SH-SY5Y (cell line): ENCODE data around the gene MATCAP1.

Source experiments
- GATA2 ChIP-seq: IDR thresholded peaks from 2 replicates; pipeline ENCODE4 v1.6.1; 2011; ENCODE audit warnings: mild to moderate bottlenecking, low read depth, low read length
- GATA3 ChIP-seq: IDR thresholded peaks from 2 replicates; pipeline ENCODE4 v1.6.1; 2011; ENCODE audit warnings: low read depth, mild to moderate bottlenecking, low read length, moderate library complexity

Gene MATCAP1

GRCh38 chr16:67163999-67164558 lies 19.7 kb downstream of the MATCAP1 start:
- TF ChIP-seq GATA2, result no peak
- no peak for TF ChIP-seq GATA3

GRCh38 chr16:67163164-67163998 lies 20.4 kb downstream of the MATCAP1 start:
- TF ChIP-seq GATA2, result no peak
- TF ChIP-seq GATA3, result no peak

GRCh38 chr16:67162506-67163163 lies 21.1 kb downstream of the MATCAP1 start:
- TF ChIP-seq GATA2 (no peak), GATA3 (no peak)

GRCh38 chr16:67161595-67162058 lies 22.1 kb downstream of the MATCAP1 start:
- TF ChIP-seq GATA3 (no peak), GATA2 (no peak)

GRCh38 chr16:67158637-67159600 lies 24.8 kb downstream of the MATCAP1 start:
- TF ChIP-seq GATA3 (no peak), GATA2 (no peak)

GRCh38 chr16:67157892-67158635 lies 25.7 kb downstream of the MATCAP1 start:
- TF ChIP-seq GATA3 (no peak), GATA2 (no peak)

- no peak for TF ChIP-seq GATA3
Measured at GRCh38 chr16:67157106-67157748, 26.5 kb downstream of the MATCAP1 start.

GRCh38 chr16:67156143-67156844 lies 27.5 kb downstream of the MATCAP1 start:
- TF ChIP-seq GATA3 (no peak), GATA2 (no peak)

GRCh38 chr16:67155295-67156142 lies 28.2 kb downstream of the MATCAP1 start:
- TF ChIP-seq GATA2, result no peak
- no peak for TF ChIP-seq GATA3

GRCh38 chr16:67154578-67155294 lies 29.0 kb downstream of the MATCAP1 start:
- TF ChIP-seq GATA2 (no peak), GATA3 (no peak)
